H9 (cell line): ENCODE results near the gene CHSY3. TPM values are rescaled to one million over a fixed set of nuclear protein-coding genes. Genes with fewer than 3 reads are reported as not detected.

Experiments used
- DNase-seq: peaks from one replicate; pipeline ENCODE4 v3.0.0-alpha.2; 2017
- H2AFZ ChIP-seq: one replicate; pipeline ENCODE4 v1.6.1; 2013; ENCODE audit warnings: mild to moderate bottlenecking, low read length, control low read depth, moderate library complexity
- H2AK5ac ChIP-seq: 2 replicates; pipeline ENCODE4 v1.6.1; 2013; ENCODE audit warnings: low read length, control low read depth, mixed read lengths; ENCODE audit not compliant: insufficient read length
- H2BK120ac ChIP-seq: one replicate; pipeline ENCODE4 v1.6.1; 2013; ENCODE audit warnings: low read depth, mild to moderate bottlenecking, low read length, control low read depth, inconsistent platforms; ENCODE audit not compliant: poor library complexity, severe bottlenecking
- H2BK12ac ChIP-seq: 2 replicates; pipeline ENCODE4 v1.6.1; 2013; ENCODE audit warnings: low read length, control low read depth, mixed read lengths, low read depth; ENCODE audit not compliant: insufficient read length
- H2BK15ac ChIP-seq: 2 replicates; pipeline ENCODE4 v1.6.1; 2013; ENCODE audit warnings: low read depth, low read length, control low read depth
- H2BK20ac ChIP-seq: one replicate; pipeline ENCODE4 v1.6.1; 2013; ENCODE audit warnings: low read depth, mild to moderate bottlenecking, low read length, control low read depth, inconsistent platforms; ENCODE audit not compliant: poor library complexity, severe bottlenecking
- H2BK5ac ChIP-seq: 2 replicates; pipeline ENCODE4 v1.6.1; 2013; ENCODE audit warnings: low read length, control low read depth, mixed read lengths; ENCODE audit not compliant: insufficient read length
- H3K14ac ChIP-seq: 2 replicates; pipeline ENCODE4 v1.6.1; 2013; ENCODE audit warnings: low read length, control low read depth; ENCODE audit not compliant: insufficient read depth
- H3K18ac ChIP-seq: 2 replicates; pipeline ENCODE4 v1.6.1; 2013; ENCODE audit warnings: low read depth, mild to moderate bottlenecking, mixed read lengths, low read length, control low read depth; ENCODE audit not compliant: insufficient read length
- H3K23ac ChIP-seq: 2 replicates; pipeline ENCODE4 v1.6.1; 2013; ENCODE audit warnings: low read length, control low read depth, mixed read lengths, low read depth; ENCODE audit not compliant: insufficient read length
- H3K23me2 ChIP-seq: 2 replicates; pipeline ENCODE4 v1.6.1; 2013; ENCODE audit warnings: low read depth, mild to moderate bottlenecking, mixed read lengths, low read length, control low read depth; ENCODE audit not compliant: insufficient read length, poor library complexity, severe bottlenecking
- H3K27ac ChIP-seq: 2 replicates; pipeline ENCODE4 v1.5.1; 2013; ENCODE audit warnings: low read length, control low read depth, mixed read lengths, low read depth; ENCODE audit not compliant: insufficient read length
- H3K27me3 ChIP-seq: 2 replicates; pipeline ENCODE4 v1.6.1; 2013; ENCODE audit warnings: low read length, control low read depth, inconsistent platforms; ENCODE audit not compliant: insufficient read depth
- H3K4ac ChIP-seq: 2 replicates; pipeline ENCODE4 v1.6.1; 2013; ENCODE audit warnings: low read depth, mild to moderate bottlenecking, control low read depth, inconsistent platforms, low read length, moderate library complexity
- H3K4me1 ChIP-seq: 2 replicates; pipeline ENCODE4 v1.6.1; 2013; ENCODE audit warnings: low read length, control low read depth, inconsistent platforms; ENCODE audit not compliant: insufficient read depth
- H3K4me2 ChIP-seq: 2 replicates; pipeline ENCODE4 v1.6.1; 2013; ENCODE audit warnings: low read length, control low read depth, mixed read lengths; ENCODE audit not compliant: insufficient read length, insufficient read depth
- H3K56ac ChIP-seq: 2 replicates; pipeline ENCODE4 v1.6.1; 2013; ENCODE audit warnings: low read depth, mild to moderate bottlenecking, mixed read lengths, low read length, control low read depth; ENCODE audit not compliant: insufficient read length
- H3K79me1 ChIP-seq: 2 replicates; pipeline ENCODE4 v1.6.1; 2013; ENCODE audit warnings: low read depth, mild to moderate bottlenecking, moderate library complexity, low read length, control low read depth, inconsistent platforms; ENCODE audit not compliant: insufficient read depth, poor library complexity, severe bottlenecking
- H3K79me2 ChIP-seq: 2 replicates; pipeline ENCODE4 v1.6.1; 2013; ENCODE audit warnings: low read length, control low read depth, inconsistent platforms; ENCODE audit not compliant: insufficient read depth
- H3K9ac ChIP-seq: 2 replicates; pipeline ENCODE4 v1.6.1; 2013; ENCODE audit warnings: low read length, control low read depth, mixed read lengths; ENCODE audit not compliant: insufficient read length; ENCODE audit errors: extremely low read depth
- H3K9me3 ChIP-seq: one replicate; pipeline ENCODE4 v1.6.1; 2013; ENCODE audit warnings: low read depth, low read length, inconsistent platforms; ENCODE audit not compliant: control insufficient read depth
- H3T11ph ChIP-seq: one replicate; pipeline ENCODE4 v1.6.1; 2013; ENCODE audit warnings: mild to moderate bottlenecking, low read length, control low read depth, inconsistent platforms
- H4K20me1 ChIP-seq: one replicate; pipeline ENCODE4 v1.6.1; 2013; ENCODE audit not compliant: control insufficient read depth, insufficient read length, insufficient read depth
- H4K5ac ChIP-seq: 2 replicates; pipeline ENCODE4 v1.6.1; 2013; ENCODE audit warnings: low read depth, mild to moderate bottlenecking, mixed read lengths, low read length, control low read depth; ENCODE audit not compliant: insufficient read length
- H4K8ac ChIP-seq: replicated peaks from 2 replicates; pipeline ENCODE4 v1.6.1; 2013; ENCODE audit warnings: low read length, control low read depth, mixed read lengths, low read depth; ENCODE audit not compliant: insufficient read length
- H4K91ac ChIP-seq: 2 replicates; pipeline ENCODE4 v1.6.1; 2013; ENCODE audit warnings: low read depth, mild to moderate bottlenecking, moderate library complexity, mixed read lengths, low read length, control low read depth; ENCODE audit not compliant: insufficient read length
- H3K27ac Mint-ChIP-seq, 3 experiments: 2 replicates in 2 of 3; 3 replicates in 1 of 3; pipeline ENCODE4 v1.8.0; 2020 to 2021; ENCODE audit warnings: mixed read lengths in 3 of 3, mild to moderate bottlenecking in 1 of 3, moderate library complexity in 1 of 3
- H3K27me3 Mint-ChIP-seq: 2 replicates; pipeline ENCODE4 v1.8.0; 2021; ENCODE audit warnings: low read depth, mild to moderate bottlenecking, moderate library complexity, mixed read lengths
- H3K36me3 Mint-ChIP-seq, 3 experiments: 2 replicates in 2 of 3; 3 replicates in 1 of 3; pipeline ENCODE4 v1.8.0; 2020 to 2021; ENCODE audit warnings: low read depth in 3 of 3, mixed read lengths in 3 of 3; ENCODE audit not compliant: insufficient read depth in 1 of 3
- H3K4me1 Mint-ChIP-seq, 2 experiments: 2 replicates each; pipeline ENCODE4 v1.8.0; 2020; ENCODE audit warnings: mixed read lengths in 2 of 2
- H3K4me3 Mint-ChIP-seq, 2 experiments: 2 replicates in 1 of 2; 3 replicates in 1 of 2; pipeline ENCODE4 v1.8.0; 2020 to 2021; ENCODE audit warnings: mild to moderate bottlenecking in 2 of 2, mixed read lengths in 2 of 2, moderate library complexity in 1 of 2
- H3K9me3 Mint-ChIP-seq, 2 experiments: 2 replicates in 1 of 2; 3 replicates in 1 of 2; pipeline ENCODE4 v1.8.0; 2020; ENCODE audit warnings: mild to moderate bottlenecking in 2 of 2, mixed read lengths in 2 of 2, moderate library complexity in 1 of 2
- CTCF ChIP-seq: fragments of 200-600 bp; sonication (generic); conservative IDR thresholded peaks from 3 replicates; pipeline ENCODE4 v1.8.0; 2021; ENCODE audit warnings: antibody characterized with exemption, mild to moderate bottlenecking
- WGBS: extraction: QIAGEN DNeasy Blood & Tissue Kit; methylation state at CpG from one replicate; pipeline ENCODE4 v1.1.7; 2013; ENCODE audit warnings: missing lambda C conversion rate, low lambda C conversion rate, mixed read lengths; ENCODE audit not compliant: insufficient read length; ENCODE audit errors: extremely low coverage; 5-methylcytosine and 5-hydroxymethylcytosine counted together
- total RNA-seq: library from RNA; stranded (reverse); gene quantifications from 2 replicates; pipeline ENCODE4 v1.2.1, GENCODE V29; 2021

The CHSY3 gene
- total RNA-seq, 1 experiment from 2014 or later = 0.37 TPM

DNA sequence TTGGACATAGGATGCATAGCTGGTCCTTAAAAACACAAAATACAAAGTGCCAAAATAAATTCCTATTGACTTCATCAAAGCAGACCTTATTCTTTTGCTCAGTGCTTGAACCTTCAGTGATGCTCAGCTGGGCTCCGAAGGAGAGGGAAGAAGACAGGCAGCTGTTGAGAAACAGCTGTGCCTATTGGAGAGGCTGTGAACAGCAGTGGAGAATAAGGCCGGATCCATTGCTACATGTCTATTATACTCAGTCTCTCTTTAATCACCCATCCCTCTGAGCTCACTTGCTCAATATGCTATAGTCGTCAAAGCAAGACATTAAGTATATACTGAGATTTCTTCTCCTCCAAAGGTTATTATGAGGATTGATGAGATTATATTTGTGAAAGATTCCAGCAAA, 174.4 kb downstream of the CHSY3 start:
- no peak for TF ChIP-seq CTCF
- Mint-ChIP-seq H3K36me3 (no peaks in the 10 kb centered on the region), H3K4me1 (peaks cover 0 to under 1% of the 10 kb centered on the region in 2 experiments; a peak in 2 of 4 replicates), H3K9me3 (no peaks in the 10 kb centered on the region), H3K4me3 (no peak overlapping the region), H3K27me3 (no peaks in the 10 kb centered on the region), H3K27ac (no peak overlapping the region)
- no peak for DNase-seq
- no peak overlapping the region for H4K8ac ChIP-seq
- H3K27me3 ChIP-seq = no peaks in the 10 kb centered on the region
- no peak overlapping the region for H3K4ac ChIP-seq
- H2BK15ac ChIP-seq = no peak overlapping the region
- H3K27ac ChIP-seq = no peak overlapping the region
- H2BK5ac ChIP-seq = no peak overlapping the region
- H3K79me2 ChIP-seq = no peaks in the 10 kb centered on the region
- H2BK20ac ChIP-seq = no peak overlapping the region
- H3K56ac ChIP-seq = no peak overlapping the region
- no peak overlapping the region for H3K18ac ChIP-seq
- H4K5ac ChIP-seq = no peak overlapping the region
- no peaks in the 10 kb centered on the region for H4K20me1 ChIP-seq
- no peak overlapping the region for H3K23ac ChIP-seq
- H2AK5ac ChIP-seq = no peak overlapping the region
- no peak overlapping the region for H3K4me2 ChIP-seq
- H3K4me1 ChIP-seq = no peaks in the 10 kb centered on the region
- H3K23me2 ChIP-seq = no peaks in the 10 kb centered on the region
- no peaks in the 10 kb centered on the region for H3K79me1 ChIP-seq
- H3T11ph ChIP-seq = no peak overlapping the region
- H4K91ac ChIP-seq = no peak overlapping the region
- no CpG with 5 or more reads among the region's 3 CpGs for WGBS
- no peak overlapping the region for H3K9ac ChIP-seq
- H3K14ac ChIP-seq = no peak overlapping the region
- H2BK120ac ChIP-seq = no peak overlapping the region
- H2BK12ac ChIP-seq = no peak overlapping the region
- H2AFZ ChIP-seq = no peak overlapping the region
- H3K9me3 ChIP-seq = no peaks in the 10 kb centered on the region
